HG02973 (cell line): ENCODE data around the gene MED23.

Experiments
- ATAC-seq: cut with Tn5 transposase; IDR thresholded peaks from one replicate; pipeline ENCODE4 v1.9.1; 2021; ENCODE audit warnings: moderate library complexity; ENCODE audit not compliant: unreplicated experiment

Gene MED23

DNA sequence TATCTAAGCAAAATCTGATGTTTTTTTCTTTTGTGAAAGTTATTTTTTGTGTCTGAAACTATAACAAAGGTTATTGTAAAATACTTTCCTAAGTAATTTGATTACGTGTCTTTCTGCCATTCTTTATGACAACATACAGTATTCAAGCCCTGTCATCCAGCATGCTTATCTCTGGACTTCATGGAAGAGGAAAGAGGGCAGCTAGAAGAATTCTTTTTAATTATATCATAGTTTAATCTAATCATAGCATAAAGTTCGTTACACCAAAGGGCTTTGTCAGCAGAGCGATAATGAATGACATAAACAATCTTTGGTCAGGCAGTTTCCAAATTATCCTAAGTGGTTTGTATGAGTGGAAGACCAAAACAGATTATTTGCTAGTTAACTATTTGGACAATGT lies 12.5 kb upstream of the MED23 start:
- no peak for ATAC-seq

DNA sequence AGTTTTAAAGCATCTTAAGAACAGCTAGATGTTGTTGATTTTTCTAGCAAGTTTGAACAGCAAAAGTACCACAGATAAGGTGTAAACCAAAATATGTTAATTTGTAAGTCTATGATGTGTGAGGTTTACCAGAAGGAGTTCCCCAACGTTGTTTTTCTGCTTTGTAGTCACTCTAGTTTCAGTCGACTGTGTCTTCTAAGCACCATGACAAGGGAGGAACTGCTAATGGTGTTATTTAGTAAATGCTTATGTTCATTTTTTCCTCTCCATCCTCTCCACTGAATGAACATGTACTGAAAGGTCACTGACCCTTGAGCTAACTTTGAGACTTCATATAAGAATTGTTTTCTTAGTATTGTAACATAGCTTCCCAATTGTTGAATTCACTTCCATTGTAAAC lies 12.1 kb upstream of the MED23 start:
- peak; percentile 57 for ATAC-seq

DNA sequence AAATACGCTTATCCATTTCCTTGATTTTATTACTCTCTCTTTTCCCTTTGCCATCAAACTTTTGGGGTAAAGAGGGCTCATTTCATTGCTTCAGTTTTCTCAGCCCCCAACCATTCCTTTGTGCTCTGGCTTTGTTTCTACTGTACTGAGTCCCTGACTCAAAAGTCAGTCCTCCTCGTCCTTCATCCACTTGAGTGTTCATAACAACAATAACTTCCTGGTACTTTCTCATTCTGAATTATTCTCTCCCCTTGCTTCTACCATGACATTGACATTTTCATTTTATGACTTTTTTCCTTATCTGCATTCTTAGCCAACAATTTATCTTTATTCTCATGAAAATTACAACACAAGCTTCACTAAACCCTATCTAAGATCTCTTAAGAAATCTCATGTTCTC lies 10.0 kb upstream of the MED23 start:
- no peak for ATAC-seq

DNA sequence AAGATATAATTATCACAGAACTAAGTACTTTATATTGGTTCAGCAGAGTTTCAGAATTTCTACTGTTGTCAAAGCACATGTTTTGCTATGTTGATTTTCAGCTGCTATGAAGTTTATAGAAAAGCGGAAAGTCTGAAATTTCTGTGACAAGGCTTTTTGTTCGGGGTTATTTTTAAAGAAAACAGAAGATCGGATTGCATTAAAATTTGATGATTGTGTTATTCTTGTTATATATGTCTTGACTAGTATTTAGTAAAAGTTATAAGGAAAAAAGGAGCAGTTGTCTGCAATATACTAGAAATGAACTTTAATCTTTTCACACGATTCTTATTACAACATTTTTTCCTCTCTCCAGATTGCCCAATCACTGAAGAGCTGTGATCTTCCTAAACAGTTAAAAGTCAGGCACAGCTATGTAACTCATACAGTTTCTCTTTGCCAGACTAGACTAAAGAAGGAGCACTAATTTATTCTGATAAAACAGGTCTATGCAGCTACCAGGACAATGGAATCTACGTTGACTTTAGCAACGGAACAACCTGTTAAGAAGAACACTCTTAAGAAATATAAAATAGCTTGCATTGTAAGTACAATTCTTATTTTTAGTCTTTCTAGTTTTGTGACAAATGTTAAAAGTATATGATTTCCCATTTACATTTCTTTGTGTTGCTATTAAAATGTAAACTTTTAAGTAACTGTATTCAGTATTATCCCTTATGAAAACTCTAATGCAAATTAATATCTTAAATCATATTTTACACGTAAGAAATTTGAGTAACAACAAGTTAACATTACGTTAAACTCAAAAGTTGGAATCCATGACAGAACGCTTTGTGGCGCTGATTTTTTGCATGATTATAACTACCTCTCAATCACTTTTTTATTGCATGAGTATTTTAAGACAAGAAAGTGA lies 9.1 kb upstream of the MED23 start, which contains the start of gene ENPP3:
ENPP3 (plus strand) TSS at position 423 of the 913 bp plus-strand sequence; CDS start at position 506, 83 bp downstream.
- no peak for ATAC-seq

DNA sequence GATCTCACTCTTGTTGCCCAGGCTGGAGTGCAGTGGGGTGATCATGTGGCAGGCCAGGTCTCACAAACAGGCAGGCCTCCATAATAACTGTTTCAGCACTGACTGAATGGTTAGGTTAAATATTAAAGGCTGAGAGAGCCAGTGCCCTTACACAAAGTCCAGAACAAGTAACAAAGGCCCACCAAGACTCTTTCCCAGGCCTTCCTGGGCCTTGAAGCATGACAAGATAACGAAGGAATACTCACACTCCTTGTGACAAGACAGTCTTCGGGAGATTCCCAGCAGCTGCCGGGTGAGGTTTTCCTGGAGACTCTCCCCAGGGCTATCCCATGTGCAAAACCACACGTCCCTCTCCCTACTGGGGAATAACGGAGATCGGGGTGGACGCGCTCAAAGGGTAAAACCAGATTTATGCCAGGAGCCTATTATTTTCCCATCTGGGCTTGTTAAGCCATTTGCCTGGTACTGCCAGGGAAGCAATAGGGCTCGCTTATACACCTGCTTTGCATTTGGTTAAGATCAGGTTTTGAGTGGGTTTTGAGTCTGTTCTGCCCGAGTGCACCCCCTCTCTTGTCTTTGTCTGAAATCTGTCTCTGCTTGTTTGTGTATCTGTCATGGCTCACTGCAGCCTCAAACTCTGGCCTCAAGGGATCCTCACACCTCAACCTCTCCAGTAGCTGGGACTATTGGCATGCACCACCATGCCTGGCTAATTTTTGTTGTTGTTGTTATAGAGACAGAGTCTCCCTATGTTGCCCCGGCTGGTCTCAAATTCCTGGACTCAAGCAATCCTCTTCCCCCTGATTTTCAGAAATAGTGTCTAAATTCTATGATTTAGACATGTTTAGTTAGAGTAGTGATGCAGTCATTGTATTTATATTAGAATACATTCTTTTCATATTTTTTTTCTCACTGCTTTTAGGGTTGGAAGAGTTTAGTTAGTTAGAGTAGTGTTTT lies 7.6 kb upstream of the MED23 start:
- peak; percentile 74 for ATAC-seq

DNA sequence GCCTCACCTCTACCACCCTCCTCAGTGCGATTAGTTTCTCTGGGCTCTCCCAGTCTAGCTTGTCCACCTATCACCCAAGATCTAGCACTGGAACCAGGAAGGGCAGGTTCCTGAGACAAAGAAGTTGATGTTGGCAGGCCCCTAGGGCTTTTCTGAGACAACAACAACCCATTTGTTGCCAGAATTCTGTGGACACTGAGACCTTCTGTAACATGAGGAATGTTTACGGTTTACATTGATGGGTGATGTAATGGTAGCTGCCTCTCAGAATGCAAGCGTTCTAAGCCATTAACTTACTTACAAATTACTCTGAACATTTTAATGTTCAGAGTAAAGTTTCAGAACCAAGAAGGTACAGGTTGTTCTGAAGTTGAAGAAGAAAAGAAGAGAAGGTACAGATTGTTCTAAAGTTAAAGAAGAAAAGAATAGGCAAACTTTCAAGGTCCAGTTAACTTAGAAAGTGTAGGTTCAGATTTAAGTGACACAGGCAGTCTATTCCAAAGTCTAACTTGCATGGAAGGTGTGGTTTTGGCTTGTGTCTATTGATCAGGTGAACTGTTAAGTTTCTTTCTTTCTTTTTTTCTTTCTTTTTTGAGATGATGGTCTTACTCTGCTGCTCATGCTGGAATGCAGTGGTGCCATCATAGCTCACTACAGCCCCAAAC lies 3.7 kb upstream of the MED23 start:
- ATAC-seq, result no peak

DNA sequence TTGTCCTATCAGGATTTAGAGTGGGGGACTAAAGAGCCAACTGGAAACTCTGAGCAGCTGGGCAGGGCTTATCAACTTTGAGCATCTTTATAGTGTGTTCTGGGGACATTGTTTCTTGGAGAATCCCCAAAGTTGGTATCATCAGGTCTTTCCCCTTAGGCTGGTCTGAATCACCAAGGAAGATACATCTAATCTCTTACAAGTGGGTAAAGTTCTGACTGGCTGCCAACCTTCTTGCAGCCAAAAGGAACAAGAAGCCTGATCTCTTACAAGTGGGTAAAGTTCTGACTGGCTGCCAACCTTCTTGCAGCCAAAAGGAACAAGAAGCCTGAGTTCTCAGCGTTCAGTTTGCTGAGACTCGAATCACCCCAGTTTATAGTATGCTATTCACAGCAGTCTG lies 1.6 kb upstream of the MED23 start:
- ATAC-seq, result no peak

DNA sequence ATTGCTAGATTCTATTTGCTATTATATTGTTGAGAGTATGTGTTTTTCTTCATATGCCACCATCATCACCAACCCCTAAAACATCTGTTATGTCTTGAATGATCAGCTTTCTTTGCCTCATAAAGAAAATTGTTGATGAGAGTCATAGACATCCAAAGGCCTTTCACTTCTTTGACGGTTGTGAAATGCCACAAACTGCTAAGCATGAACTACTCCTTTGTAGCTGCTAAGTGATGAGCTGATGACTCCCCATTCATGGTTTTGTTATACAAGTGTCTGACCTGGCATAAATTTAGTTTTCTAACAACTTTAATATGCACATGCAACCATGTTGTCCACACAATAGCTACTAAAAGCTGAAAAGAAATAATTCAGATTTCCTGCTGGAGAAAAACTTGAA lies 684 bp upstream of the MED23 start:
- no peak for ATAC-seq

DNA sequence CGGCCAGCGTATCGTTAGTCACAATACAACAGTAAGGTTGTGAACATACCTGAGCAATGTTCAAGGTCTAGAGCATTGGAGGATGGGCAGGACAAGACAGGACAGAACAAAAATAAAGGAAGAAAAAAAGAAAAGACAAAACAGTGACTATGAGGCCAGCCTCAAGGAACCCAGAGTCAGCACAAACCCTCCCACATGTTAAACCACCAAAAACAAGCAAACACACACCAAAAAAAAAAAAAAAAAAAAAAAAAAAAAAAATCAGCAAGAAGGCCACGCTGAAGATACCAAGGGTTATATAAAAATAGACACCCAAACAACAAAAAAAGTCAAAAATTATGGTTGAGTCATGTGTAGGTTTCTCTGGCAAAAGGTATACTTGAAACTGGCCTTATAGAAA lies 12.8 kb downstream of the MED23 start:
- ATAC-seq, result no peak

DNA sequence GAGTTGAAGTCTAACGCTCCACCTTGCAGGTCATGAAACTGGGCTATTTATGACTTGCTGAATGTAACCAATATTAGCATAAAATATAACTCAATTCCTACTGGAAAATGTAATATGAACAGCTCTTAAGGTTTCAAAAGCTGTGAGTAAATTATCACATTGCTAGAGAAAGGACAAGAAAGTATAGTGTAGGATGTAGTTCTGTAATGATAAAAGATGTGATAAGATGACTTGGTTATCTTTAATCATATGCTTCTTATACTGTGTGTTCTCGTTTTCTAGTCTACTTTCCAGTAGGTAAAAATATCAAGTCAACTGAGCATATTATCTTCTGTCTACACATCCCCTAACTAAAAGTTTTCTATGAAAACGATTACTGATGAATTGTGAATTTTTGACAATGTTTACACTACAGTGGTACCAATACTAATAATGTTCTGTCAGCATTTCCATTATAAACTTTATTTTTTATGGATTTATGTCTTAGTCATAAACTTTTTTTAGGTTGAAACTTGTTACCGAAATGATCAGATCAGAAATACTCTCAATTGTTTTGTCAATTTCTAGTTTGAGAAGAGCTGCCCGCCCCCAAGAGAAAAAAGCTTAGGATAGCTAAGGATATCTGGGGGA lies 14.6 kb downstream of the MED23 start:
- no peak for ATAC-seq

DNA sequence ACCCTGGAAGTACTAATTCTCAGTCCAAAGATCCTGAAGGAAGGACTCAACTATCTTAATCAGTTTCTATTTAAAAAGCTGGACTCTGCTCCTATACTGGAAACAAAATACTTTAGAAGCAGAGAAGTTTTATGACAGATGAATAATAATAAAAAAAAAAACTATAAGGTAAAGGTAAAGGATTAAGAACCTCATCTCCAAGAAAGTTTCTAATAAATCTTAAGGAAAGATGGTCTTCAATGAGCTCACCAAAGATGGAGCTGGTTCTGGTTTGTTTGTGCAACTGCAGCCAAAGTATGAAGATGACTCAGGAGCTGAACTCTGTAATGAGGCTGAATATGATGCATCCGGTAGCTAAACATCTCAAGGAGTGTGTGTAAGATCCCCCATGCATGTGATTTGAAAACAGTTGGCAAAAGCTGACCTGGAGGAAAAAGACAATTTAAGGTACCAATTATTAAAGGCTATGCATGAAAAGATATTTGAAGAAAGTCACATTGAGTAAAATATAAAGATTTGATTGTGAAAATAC lies 25.2 kb downstream of the MED23 start:
- no peak for ATAC-seq

DNA sequence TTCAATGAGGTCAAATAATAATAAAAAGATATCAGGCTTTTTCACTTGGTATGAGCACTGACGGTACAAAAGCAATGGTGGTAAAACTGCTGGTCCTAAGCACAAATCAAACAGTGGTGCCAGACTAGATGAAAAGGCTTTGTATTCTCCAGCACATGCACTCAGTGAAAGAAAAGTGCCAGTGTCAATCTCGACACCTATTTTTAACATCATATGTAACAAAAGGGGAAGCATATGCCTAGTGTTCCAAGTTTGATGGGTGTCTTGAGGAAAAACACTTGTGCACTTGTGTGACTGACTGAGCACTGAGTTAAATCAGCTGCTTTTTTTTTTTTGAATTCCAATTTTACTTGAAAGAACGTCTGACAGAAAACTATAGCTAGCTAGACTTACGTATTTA lies 27.3 kb downstream of the MED23 start:
- no peak for ATAC-seq

DNA sequence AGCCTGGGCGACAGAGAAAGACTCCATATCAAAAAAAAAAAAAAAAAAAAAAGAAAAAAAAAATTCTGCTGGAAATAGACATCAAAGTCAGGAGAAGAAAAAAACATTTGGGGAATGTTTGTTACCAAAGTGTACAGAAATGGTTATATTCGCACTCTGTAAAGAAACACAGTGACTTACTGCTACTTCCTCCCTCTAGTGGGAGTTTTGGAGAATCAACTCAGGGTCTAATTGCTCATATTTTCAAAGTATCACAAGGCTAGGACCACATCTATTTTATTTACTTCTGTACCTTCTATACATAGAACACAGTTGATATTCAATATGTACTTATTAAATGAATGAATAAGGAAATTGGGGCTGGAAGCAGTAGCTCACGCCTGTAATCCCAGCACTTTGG lies 30.6 kb downstream of the MED23 start:
- ATAC-seq, result no peak

DNA sequence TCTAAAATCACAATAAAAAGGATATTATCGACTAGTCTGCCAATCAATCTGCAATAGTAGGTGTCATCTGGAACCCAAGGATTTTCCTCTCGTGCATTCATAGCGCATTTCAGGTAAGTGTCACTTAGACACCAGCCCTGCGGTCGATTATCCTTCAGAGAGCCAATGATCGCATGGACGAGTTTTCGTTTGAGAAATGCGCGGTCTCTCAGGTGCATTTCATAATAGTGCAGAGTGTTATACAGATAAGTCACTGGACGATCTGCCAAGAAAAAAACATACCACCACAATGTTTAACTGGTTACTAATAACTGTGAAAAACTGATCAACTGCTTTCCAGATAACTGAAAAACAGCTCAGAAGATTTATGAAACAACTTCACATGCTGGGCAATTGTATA lies 34.0 kb downstream of the MED23 start:
- no peak for ATAC-seq

DNA sequence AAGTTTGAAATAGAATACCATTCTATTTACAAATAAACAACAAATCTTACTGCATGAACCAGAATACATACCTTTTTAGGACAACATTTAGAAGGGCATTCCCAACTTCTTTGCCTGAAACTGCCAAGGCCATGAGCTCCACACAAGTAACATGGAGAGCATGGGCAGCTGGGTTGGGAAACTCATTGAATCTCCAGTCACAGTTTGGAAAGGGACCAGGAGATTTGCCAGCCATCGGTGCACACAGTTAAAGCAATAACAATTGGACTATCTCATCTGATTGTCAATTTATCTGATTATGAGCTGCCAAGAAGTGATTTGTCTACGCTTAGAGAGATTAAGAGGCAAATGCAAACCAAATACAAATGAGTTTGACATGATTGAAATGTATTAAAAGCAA lies 35.1 kb downstream of the MED23 start:
- no peak for ATAC-seq

DNA sequence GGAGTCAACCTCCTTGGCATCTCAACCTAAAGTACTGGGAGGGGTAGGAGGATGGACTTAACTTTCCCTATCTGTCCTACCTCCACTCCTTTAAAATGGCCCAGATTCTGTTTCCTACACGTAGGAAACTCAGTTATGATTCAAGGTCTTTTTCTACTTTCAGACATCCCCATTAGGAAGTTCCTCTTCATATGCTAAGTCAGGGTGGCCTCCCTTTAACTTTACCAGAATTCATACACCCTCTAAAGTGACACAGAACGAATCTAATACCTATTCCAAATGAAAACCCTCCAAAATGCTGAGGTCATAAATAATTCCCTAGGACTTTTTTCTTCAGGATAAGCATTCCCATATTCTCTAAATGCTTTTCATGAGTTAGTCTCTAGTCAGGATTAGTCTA lies 39.4 kb downstream of the MED23 start:
- ATAC-seq, result no peak

DNA sequence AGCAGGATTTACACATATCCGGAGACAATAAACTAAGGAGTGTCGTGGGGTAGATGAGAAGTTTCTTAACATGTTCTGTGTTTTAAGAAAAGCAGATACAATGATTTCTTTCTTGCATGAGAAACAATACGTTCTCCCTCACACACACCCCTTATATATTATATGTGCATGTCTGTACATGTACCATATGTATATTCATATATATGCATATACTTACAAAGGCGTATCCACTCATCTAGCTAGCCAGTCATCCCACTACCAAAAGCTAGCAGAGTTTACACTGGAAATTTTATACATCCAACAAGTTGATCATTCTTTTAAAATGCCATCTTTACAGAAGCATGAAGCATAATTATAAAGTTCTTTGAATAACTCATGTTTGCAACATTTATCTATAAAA lies 40.1 kb downstream of the MED23 start:
- ATAC-seq, result no peak

DNA sequence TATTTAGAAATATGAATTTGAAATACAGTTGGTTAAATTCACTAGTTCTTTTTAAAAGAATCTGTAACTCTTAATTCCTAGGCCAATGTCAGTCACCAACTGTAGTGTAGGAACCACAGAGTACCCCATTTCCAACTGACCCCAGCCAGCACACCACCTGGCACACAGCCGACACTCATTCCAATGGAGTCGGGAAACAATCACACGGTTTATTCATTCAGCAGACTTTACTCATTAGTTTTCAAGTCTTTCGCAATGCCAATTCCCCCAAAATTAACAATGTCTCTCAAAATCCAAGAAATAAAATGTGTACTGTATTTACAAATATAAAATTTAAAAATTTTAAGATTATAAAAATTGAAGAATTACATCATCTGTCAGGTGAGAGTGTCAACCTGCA lies 41.5 kb downstream of the MED23 start:
- ATAC-seq, result no peak

DNA sequence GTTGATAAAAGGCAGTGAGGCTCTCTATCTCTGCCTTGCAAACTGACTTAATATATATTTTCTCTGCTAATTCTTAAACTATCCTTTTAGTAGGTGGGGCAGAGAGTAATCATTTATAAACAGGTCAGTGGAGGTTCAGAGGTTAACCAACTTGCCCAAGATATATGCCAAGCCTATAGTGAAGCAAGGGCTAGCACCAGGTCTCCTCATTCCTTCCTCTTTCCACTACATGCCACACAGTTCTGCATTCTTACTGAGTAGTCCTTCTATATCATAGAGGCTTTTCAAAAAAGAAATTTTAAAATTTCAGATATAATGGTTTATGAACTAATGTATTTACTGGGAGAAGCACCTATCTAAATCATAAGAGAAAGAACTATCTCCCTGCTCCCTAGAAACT lies 46.5 kb downstream of the MED23 start:
- ATAC-seq, result no peak

DNA sequence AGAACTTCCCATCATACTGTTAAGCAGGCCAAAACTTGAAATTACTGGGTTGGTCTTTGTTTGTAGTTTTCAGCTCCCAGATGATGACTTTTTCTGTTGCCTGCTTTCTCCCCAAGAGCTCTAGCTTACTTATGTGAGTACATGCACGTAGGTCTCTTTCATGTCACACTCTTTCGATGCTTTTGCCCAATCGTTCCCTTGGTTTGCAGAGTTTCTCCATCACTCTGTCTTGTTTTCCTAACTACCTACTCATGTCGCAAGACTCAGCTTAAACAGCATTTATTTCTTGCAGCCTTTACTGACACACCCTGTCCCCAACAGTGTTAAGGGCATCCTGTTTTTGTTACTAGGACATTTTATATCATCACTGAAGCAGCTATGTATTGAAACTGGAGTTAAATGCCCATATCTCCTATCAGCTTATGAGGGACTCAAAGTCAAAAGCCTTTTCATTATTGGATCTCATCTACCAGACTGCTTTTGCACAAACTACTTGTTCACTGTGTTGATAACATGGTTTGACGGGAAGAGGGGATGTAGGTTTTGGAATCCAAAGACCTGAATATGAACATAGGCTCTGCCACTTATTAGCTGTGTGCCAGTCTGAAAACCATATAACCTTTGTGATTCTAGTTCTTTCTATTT lies 52.1 kb downstream of the MED23 start:
- no peak for ATAC-seq
